Tibial nerve (tissue), 3 donors: ENCODE results near the gene CKS1B.

Source experiments
- CTCF ChIP-seq, 5 experiments: fragments of 200-600 bp in 3 of 5; fragments of 450-650 bp in 2 of 5; sonication (generic) in 3 of 5; IDR thresholded peaks; one replicate each; pipeline ENCODE4 v1.5.1; 2016 to 2019; ENCODE audit warnings: antibody characterized with exemption in 5 of 5, mild to moderate bottlenecking in 3 of 5, moderate library complexity in 2 of 5
- POLR2A ChIP-seq, 2 donors: fragments of 450-650 bp; IDR thresholded peaks; one replicate each; pipeline ENCODE4 v1.6.1; 2017; ENCODE audit warnings: antibody characterized with exemption in 2 of 2, mild to moderate bottlenecking in 2 of 2, moderate library complexity in 2 of 2

DNA sequence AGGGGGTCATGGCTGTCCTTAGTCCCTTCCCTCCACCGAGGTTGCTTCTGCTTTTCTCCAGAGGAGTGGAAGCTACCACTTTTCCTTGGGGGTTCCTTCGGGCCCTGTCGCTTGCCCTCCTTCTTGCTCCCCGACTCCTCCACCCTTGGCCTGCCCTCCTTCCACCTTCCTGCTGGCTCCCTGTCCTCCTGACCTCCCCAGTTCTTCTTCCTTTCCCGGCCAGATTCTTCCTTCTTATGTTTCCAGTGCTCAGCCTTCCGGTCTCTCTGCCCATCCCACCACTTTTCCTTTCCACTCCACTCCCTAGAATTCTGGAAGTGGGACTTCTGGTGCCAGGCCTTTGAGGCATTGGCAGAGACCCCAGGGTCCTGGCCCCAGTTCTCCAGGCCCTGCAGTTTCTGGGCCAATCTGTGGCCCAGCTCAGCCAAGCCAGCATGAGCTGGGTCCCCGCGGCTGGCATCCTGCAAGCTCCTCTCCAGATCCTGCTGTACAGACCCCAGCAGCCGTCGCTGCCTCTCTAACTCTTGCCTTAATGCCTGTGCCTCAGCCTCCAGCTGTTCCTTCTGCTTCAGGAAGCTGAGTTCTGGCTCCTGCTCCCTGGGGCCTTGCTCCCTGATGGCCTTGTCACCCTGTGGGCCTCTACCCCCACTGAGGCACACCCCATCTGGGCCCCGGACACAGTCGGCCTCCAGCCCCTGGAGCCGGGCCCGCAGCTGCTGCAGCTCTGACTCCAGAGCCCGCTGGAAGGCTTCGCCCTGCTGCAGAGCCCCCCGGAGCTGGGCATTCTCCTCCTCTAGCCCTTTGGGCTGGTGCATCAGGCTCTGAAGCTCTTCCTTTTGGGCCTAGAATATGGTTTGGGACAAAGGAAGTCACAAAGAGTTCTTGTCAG lies 28.3 kb upstream of the CKS1B start:
- no peak for TF ChIP-seq CTCF (IDR thresholded peaks at IDR 0.05)
- no peak for TF ChIP-seq POLR2A (IDR thresholded peaks at IDR 0.05)
